AG08395 (cell line): ENCODE results near the gene CHERP.

Experiments
- DNase-seq: peaks from one replicate; pipeline ENCODE4 v3.0.0; 2012; ENCODE audit warnings: mixed read lengths, low spot score

CHERP gene

DNA sequence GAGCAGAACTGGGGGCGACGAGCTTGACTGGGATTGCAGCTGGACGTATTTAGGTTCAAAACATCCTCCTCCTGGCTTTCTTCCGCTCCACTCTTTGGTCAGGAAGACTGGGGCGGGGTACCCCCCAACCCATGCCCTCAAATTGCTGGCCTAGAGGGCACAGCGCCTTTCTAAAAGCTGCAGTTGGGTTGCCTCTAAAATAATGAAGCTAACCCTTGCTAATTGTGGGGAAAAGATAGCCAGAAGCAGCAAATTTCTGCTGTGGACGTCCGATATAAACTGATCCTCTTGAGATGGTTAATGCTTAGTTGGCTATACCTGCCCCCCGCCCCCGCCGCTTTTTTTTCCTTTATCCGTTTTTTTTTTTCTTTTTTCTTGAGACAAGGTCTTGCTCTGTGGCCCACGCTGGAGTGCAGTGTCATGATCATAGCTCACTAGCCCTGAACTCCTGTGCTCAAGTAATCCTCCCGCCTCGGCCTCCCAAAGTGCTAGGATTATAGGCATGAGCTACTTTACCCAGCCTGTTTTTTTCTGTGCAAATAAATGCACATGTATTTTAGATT is 754 bp upstream of the CHERP start:
- DNase-seq = no peak

DNA sequence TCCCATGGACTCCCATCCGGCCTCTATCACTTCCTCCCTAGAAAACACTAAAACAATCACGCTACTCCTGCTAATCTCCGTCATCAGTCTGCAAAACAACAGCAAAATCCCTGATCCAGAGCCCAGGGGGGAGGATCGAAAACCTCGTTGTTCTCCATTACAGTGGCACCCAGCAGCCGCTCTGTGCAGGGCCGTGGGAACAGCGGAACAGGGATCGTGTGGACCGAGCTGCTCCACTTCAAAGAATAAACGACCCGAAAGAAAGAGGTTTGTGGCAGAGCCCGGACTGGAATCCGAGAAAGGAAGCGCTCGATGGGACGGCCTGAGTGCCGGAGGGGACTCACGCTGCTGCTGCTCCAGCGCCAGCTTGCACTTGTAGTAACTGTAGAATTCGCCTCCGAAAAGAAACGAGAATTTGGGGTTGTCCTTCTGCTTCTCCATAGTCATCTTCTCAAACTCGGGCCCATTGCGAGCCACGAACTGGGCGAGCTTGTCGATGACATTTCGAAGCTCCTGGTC is 652 bp downstream of the CHERP start:
- peak; percentile 11 for DNase-seq

DNA sequence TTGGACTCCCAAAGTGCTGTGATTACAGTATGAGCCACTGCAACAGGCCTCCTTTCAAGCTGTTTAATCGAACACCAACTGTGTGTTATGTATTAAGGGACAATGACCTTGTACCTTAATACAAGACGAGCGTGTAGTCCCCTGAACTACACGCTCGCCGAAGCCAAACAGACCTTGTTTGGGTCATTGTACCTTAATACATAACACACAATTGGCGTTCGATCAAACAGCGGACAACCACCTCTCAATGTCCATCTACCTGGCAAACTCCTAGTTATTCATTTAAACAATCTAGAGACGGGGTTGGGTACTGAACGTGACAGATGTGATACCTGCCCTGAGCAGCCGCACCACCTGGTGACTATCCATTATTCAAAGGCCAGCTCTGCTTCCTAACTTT is 1.3 kb downstream of the CHERP start:
- DNase-seq = no peak

DNA sequence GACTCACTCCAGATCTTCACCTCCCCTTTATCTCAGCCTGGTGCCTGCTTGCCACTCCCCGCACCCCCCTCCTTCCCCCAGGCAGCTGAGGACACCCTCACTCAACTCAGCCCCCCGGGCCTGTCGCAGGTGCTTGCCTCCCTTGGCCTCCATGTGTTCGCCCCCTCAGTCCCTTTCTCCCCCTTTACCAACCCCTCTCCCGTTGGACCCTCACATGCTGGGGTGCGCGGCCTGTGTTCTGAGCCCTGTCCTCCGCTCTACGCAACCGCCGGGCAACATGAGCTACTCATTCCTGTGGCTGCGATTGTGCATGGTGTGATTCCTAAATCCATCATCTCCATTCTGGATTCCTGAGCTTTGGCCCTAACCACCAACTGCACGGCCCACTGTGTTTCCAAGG is 5.1 kb downstream of the CHERP start:
- no peak for DNase-seq

DNA sequence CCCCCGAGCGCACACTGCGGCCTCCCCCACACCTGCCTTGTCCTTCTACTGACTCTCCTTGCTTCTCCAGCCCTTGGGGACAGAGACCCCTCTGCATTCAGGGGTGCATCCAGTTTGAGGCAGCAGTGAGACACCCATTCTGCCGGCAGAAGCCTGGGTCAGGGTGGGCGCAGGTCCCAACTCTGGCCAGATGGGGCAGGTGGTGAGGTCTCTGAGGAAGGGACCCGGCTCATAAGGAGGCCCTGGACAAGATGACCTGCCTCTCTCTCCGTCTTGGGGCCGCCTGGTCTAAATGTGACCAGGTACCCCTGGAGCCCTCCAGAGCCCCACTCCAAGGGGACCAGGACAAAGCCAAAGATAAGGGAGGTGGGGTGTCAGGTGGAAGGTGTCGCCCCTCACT is 6.1 kb downstream of the CHERP start:
- DNase-seq = no peak

DNA sequence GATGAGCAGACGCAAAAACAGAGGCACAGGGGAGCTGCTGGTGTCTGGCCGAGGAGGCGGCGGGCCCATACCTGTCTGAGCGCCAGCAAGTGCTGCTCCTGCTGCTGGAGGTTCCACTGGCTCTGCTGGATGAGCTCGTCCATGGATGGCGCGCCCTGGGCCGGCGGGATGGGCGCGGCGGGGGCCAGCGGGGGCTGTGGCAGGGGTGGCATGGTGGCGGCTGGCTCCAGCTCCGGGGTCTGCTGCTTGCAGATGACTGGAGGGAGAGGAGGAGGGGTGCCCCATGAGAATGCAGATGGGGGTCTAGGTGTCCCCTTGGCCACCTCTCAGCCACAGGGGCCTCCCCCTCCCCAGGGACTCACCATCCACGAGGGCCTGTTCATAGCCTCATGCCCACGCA is 6.9 kb downstream of the CHERP start:
- no peak for DNase-seq

DNA sequence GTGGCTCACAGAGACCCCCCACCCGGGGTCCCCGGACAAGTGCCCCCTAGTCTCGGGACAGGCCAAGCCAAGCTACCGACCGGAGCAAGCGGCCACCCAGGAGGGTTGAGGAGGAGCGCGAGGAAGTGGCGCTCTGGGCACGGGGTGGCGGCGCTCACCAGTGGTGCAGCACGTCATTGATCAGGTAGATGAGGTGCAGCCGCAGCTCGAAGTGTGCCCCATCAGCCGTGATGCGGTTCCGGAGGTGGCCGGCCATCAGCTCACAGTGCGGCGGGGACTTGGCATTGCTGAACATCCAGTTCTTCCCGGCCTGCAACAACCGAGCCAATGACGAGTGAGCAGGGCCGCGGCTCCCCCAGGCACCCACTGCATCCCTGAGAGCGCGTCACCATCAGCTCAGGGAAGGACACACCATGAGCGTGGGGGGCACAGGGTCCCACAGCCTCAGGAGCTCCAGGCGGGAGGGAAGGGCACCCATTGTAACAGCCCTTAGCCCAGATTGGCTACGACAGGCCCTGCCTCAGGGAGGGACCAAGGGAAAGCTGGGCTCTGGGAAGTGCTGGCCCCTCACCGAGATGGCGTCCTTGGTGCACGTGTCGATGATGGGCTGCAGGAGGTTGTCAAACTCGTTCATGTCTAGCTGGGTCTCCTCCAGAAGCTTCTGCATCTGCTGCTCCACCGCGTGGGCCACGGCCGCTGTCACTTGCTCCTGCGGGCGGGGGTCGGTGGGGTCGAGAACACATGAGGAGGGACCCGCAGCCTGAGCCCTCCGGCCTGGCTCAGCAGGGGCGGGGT is 9.6 kb downstream of the CHERP start:
- no peak for DNase-seq

DNA sequence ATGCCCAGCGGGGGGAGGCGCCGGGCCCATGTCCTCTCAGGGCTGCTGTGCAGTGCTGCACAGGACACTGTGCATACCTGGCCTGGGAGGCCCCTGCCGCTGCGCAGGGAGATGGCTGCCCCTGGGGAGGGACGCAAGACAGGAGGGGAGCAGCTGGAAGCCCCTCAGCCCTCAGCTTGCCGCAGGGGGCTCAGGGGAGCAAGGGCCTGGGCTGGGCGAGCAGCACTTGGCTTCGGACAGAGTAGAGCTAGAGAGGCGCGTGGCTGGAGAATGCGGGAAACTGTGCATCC is 10.9 kb downstream of the CHERP start:
- no peak for DNase-seq

DNA sequence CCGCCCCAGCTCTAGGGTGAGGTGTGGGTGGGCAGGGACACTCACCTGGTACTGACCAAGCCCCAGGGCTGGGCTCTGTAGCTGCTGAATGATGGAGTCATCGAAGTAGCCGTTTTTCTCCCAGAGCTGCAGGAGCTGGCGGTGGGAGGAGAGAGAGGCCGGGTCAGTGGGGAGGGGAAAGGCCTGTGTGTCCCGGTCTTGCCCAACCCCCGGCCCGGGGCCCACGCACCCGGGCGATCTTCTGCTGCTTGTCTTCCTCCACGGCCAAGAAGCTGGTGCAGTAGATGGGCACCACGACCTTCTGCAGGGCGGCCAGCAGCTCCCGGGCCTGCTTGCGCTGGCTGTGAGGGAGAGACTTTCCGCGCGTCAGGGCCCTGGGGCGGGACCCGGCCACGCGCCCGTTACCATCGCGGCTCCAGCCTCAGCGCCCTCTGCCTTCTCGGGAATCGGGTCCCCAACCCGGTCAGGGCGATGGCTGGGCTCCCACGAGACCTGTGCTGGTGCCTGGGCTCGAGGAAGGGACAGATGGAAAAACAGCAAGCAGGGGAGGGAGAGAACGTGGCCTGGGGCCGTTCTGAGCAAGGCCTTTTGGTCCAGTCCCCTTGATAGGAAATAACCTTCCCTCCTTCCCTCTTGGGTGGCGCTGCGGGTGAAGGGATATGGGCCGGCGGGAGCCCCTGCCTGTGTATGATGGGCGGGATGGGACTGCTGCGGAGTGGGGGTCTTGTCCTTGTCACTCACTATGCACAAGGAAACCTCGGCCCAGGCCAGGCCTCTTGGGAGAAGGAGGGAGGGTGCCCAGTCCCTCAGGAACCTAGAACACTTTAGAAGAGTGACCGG is 11.5 kb downstream of the CHERP start:
- no peak for DNase-seq

DNA sequence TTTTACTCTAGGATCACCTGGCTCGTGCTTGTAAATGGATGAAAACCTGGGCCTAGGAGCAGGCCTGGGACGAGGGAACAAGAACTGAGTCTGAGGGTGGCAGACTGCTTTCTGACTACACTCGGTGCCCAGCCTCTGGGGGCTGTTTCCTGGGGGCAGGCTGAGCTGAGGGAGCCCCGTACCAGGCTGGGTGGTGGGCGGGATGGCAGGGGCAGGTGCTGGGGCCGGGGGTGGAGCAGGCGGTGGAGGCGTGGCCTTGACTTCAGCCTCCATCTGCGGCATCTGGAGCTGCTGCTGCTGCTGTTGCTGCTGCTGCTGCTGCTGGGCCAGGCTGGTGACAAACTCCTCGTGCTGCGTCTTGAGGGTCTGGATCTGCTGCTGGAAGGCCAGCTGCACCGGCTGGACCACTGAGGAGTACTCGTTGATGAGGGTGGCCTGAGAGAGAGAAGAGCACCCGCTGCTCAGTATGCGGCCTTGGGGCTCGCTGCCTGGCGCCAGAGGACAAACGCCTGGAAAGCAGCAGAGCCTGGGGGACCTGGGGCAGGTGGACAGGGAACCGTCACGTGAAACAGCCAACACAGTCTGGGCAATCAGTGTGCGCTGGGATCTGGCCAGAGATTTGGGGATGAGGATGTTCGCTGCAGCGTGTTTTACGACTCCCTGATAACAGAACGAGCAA is 12.6 kb downstream of the CHERP start:
- no peak for DNase-seq

DNA sequence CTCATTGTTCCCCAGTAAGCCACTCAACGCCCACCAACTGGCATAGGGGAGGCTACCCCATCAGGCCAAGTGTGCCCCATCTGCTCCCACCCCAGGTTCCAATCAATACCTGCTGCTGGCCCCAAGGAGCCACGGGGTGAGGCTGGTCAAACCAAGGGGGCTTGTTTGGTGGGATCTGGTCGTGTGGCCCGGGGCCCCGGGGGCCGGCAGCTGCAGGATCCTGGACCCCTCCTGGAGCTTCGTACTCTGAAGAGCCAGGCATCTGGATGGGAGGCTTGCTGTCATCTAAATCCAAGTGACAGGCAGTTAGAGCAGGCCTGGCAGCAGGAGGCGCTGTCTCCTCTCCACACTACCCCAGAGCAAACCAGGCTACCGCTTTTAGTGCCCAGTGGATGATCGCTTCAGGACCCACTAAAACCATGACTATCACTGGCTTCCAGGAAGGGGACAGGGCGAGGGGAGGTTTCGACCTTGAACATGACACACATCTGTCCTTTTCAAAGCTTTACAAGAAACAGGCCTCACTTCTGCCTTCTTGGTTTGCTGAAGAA is 14.2 kb downstream of the CHERP start:
- no peak for DNase-seq

DNA sequence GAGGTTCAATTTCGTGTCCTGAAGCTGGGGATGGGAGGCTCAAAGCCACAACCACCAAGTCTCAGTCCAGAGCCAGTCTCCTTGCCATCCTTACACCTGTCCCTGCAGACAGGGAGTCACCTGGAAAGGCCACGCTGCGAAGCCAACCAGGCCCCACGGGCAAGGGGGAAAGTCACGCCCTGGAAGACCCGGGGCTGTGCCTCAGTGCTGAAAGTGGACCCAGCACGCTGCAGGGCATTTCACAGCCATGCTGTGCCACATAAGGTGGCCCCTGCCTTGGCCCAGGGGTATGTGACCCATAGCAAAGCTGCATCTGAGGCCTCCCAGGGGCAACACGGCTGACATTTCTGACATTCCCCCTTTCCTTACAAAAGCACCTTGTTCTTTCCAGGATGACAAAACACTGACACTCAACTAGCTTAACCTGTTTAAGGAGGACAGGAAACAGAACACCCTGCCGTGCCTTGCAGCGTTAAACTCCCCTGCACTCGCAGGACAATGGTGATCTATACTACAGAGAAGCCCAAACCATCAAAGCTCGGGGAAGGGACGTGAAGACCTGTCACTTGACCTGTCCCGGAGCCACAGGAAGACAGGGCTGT is 14.8 kb downstream of the CHERP start:
- DNase-seq = no peak

DNA sequence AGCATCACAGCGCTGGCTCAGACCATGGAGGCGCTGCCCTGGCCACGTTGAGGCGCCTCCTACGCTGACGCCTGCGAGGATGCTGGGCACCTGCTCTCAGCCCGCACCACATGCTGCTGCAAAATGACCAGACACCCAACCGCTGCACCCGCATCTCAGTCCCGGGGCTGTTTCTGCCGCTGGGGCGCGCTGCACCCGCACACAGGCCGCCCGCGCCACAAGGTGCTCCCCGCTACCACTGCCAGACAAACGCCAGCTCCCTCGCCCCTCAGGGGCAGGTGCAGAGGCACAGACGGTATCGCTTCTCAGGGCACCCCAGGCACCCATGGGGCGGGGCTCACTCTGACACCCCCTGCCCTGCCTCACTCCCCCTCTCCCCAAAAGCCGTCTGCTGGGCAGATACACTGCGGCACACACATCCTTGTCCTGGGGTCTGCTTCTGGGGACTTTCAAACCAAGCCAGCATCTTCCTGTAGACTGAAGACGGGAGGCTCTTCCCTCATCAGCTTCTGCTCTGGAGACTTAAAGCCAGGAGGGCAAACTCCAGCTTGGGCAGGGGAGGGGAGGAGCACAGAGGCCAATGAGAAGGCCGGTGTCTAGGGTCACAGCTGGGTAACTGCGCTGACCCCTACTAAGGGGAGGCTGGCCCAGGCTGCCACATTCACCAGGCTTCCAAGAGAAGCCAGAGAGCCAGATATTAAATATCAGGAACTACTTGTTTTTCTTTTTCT is 16.3 kb downstream of the CHERP start:
- no peak for DNase-seq

DNA sequence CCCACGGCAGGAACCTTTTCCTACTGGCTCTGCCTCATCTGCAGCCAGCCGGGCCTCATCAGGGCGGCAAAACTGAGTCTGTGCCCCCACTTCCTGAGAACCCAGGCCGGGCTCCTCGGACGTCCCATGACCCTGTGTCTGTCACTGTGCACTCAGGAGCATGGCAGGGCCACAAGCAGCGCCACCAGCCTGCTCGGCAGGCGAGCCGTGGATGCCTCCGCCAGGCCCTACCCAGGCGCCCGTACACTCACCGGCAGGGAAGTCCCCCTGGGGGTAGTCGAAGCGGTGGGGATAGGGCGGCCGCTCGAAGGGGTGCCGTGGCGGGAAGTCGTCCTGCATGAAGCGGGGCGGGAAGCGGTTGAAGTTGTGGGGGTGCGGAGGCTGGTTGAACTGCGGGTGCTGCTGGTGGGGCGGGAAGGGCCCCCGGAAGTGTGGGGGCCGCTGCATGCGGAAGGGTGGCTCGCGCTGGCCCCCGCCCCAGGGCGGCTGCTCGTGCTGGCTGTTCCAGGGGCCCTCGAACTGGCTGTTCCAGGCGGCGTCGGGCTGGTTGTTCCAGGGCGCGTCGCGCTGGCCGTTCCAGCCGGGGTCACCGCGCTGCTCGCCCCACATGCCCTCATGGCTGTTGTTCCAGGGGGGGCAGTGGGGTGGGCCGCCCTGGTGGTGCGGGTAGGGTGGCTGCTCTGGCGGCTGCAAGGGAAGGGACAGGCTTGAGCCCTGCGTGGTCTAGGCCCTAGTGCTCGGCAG is 17.1 kb downstream of the CHERP start:
- no peak for DNase-seq

DNA sequence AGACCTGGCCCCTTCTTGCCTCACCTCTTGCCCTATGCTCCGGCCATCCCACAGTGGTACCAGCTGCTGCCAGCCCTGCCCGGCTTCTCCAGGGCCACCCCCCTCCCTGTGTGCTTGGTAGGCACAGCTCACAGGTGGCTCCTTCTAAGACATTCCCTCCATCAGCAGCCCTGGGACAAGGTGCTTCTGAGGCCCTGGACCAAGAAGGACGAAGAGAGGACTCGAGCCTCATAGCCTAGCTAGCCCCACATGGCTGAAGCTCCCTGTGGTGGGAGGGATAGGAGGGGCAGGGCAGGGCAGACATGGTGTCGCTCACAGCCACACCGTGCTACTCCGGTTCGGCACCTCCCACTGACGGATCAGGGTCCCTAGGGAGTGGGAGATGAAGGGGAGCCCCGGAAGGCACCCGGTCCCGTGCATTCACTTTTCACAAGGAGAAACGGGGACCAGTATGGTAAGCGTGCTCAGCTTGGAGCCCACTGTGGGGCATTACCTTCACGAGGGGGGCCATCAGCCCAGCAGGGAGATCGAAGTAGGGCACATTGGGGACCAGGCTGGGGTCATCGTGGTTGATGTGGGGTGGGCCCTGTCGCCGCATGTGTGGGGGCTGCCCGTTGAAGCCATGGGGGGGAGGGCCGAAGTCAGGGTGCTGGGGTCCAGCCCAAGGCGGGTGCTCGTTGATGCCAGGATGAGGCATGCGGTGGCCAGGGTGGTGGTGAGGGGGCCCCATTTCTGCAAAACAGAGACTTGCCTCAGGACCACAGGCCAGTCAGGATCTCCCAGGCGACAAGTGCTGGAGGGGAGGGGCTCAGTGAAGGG is 19.5 kb downstream of the CHERP start:
- DNase-seq = no peak

DNA sequence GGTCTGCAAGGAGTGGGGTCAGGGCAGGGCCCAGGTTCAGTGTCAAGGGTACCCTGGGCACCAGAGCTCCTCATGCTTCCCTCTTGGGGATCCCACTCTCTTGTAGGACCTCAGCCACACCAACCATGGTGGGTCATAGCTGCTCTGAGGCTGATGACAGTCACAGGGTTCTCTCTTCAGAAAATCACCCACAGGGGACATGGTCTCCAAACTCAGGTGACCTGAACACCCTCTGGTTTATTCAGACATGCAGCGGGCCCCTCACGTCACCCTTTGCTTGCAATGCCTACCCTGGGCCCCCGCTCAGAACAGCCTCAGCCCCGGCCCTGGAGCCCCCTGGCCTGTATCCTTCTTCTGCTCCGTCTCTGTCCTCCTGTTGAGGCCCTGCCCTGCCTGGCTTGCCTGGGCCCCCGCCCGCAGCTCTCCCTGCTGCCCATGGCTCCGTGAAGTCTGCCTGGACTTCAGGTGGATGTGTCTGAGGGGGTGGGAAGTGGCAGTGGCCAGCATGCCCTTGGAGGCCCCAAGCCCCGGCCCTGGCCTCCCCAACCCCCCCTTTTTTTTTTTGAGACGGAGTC is 20.4 kb downstream of the CHERP start:
- DNase-seq = no peak

DNA sequence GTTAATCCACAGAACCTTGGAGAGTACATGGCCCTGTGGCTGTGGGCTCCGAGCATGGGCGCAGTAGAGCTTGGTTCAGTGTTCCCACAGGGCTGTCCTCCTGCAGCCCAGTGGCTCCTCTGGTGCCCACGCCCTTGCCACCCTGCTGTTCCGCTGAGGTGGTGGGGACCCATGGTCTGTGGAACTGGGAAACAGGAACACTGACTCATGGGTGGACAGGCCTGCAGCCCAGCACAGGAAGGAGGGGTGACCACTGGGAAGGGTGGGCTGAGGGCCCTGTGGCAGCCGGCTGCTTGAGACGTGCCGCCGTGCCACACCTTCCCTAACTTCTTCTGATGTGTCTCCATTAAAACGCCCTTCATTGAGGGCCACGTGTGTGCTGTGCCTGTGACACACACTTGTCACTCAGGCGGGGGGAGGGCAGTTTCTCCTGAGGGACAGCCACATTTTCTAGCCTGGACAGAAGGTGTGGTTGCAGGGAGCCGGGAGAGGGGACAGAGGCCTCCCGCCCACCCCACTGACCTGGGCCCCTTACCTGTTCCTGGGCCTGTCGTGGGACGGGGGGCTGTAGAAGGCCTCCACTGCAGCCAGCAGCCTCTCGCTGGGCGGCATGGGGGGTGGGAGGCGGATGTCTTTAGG is 21.1 kb downstream of the CHERP start:
- no peak for DNase-seq

DNA sequence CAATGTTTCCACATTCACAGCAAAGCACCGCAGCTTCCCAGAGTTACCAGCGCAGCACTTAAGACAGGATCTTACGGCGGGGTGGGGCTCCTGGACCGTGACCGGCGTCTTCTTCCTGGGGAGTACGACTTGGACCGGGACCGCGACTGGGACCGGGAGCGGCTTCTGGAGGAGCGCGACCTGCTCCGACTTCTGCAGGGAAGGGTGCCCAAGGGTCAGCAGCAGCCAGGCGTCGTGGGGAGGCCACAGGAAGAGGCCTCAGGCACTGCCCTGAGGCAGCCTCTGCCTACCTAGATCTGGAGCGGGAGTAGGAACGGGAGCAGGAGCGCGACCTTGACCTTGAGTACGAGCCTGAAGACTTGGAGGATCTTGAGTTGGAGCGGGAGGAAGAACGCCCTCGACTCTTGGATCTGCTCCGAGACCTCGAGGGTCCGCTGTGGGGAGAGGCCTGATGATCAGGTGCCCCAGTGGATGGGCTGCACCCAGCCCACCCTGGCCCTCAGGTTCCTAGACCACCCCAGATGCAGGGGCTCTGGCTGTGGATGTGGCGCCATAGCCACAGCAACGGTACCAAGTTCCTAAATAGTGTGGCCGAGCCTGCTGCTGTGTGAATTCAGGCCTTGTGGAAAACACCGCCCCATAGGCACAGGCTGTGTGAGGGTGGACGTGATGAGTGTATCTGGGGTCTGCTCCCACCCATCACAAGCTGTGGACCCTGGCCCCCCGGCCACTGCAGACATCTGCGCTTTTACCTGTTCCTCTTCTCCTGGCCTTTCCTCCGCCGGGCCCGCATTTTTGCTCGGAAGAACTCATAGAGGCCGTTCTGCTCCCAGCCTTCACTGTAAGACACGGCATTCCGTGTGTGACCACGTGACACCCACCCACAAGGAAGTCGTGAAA is 21.9 kb downstream of the CHERP start:
- DNase-seq = no peak
